ENCODE measurements around the gene SAMD8. TPM values are rescaled to one million over a fixed set of nuclear protein-coding genes. Genes with fewer than 3 reads are reported as not detected.
"Not testable (repeated sequence)": the region's sequence is repeated elsewhere in the genome, so short reads cannot be mapped to it uniquely, and the experiment has no call there.

The SAMD8 gene
- total RNA-seq, 1 donor from 2014 or later = 10.3 TPM

DNA sequence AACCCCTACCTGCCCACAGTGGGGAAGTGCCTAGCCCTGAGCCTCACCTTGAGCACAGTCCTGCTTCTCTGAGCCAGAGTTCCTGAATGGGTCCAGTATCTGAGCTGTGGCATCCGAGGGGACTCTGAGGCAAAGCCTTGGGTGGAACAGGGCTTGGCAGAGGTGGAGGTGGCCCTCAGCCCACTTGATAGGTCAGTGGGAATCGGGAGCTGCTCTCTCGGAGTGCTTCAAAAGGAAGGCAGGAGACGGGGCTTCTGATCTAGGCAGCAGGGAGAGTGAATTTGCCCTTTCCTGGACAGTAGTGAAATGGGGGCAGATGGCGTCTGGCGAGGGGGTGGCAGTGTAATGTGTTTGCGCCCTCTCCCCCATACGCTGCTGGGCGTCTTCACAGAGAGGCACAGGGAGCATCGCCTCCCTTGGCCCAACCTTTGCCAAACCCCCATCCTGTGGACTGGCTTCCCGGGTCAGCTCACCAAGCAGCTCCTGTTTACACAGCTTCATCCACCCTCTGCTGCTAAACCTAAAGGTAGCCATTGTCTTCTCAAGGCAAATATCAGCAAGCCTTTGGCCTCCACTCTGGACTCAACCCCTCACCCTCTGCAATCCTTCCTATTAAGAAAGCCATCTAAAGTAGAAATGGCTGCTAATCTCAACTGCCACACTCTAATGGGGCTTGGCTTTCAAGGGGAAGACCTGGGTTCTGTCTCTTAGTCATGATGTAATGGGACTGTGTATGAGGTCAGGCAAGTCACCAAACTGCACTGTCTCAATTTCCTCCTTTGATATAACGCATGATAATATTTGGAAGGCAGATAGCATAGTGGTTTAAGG is 78.0 kb downstream of the SAMD8 start:
- intact Hi-C loops (cut with micrococcal nuclease) = no loop called here

DNA sequence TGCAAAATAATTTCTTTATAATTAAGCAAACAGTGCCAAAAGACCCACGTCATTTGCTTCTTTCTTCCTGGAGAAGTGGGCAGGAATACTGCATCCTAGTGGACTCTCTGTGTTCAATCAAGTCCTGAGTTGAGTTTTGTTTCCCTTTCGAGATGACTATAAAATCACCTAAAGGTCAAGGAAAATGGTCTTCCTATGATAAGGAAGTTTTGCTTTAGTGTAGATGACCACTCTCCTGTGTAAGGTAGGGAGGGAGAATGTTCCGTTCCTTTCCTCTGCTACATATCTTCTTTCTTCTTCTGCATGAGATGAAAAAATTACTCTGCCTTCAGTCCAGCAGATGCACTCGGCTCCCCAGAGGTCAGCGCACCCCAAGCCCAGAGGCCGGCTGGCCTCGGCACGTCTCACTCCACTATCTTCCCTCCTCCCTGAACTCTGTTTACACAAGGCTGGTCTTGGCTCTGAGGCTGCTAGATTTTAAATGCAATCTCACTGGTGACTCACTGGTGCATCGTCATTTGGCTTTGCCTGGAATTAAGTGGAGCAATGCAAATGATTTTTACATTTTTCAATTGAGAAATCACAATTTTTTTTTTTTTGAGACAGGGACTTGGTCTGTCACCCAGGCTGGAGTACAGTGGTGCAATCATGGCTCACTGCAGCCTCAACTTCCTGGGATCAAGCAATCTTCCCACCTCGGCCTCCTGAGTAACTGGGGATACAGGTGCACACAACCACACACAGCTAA is 80.5 kb downstream of the SAMD8 start:
- intact Hi-C loops (cut with micrococcal nuclease) = no loop called here

DNA sequence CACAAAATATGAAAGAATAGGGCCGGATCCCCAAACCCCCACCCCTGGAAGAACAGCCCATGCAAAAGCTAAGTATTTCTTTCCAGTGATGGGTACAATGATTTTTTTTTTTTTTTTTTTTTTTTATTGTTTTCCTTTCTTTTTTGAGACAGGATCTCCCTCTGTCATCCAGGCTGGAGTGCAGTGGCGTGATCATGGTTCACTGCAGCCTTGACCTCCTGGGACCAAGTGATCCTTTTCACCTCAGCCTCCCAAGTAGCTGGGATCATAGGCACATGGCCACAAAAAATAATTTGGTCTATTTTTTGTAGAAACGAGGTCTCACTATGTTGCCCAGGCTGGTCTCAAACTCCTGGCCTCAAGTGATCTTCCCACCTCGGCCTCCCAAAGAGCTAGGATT is 83.2 kb downstream of the SAMD8 start:
- intact Hi-C loops (cut with micrococcal nuclease) = not testable (repeated sequence)

DNA sequence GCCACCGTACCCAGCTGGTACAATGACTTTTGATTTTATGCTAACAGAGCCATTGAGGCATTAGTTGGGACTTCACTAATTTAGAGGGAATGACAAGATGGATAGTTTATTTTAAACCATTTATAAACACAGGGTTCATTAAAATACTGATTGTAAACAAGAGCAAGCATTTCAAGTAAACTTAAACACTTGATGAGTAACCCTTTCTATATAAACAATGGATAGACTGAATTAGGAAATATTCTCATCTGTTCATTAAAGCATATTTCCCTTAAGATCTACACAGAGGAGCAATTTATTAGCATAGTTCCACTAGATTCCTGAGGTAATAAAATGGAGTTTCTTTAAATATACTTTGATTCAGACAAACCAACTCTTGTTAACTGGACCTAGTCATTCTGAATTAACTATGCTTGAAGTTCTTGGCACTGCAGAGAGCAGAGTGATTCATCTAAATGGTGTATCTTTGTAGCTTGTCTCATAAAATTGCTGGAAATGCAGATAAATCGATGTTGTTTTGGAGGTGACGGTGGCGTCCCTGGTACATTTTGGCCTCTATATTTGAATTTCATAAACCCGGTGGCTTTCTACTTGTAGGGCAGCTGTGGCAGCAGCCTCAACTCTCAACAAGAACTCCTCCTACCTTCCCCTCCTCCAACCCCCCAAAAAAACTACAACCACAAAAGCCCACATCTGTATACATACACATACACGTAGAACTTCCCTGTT is 83.7 kb downstream of the SAMD8 start:
- intact Hi-C loops (cut with micrococcal nuclease) = no loop called here

DNA sequence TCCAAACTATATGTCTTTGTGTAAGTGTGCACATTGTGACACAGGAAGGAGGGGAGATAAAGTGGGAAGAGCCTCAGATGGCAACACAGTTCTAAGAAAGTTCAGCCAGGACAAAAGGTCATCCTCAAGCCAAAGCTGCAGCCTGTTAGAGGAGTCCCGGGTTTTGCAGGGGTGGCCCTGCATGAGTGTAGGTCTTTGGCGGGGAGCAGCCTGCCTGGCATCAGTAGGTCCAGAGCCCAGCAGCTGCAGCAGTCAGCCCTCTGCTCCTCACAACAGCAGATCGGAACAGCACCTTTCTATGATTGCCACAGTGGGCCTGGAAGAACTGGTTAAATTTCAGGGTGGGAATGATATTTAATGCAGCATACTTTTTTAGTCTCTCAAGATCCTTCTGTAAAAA is 85.6 kb downstream of the SAMD8 start:
- intact Hi-C loops (cut with micrococcal nuclease) = no loop called here

DNA sequence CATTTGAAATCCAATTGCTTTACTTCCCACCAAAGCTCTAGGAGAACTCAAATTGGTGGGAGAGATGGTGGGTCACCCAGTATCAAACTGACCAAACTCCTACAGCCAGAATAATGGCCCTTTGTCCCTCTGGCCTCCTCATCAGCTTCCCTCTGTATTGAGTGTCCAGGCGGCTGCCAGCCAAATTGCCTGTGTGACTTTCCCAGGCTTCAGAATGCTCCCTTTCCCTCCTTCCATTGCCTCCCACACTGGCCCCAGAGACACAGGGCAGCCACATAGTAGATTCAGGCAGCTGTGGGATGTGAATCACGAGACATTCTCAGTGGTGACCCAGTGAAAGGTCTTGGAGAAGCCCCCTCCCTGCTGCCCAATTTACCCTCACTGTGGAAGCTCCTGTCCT is 86.5 kb downstream of the SAMD8 start:
- intact Hi-C loops (cut with micrococcal nuclease) = no loop called here

DNA sequence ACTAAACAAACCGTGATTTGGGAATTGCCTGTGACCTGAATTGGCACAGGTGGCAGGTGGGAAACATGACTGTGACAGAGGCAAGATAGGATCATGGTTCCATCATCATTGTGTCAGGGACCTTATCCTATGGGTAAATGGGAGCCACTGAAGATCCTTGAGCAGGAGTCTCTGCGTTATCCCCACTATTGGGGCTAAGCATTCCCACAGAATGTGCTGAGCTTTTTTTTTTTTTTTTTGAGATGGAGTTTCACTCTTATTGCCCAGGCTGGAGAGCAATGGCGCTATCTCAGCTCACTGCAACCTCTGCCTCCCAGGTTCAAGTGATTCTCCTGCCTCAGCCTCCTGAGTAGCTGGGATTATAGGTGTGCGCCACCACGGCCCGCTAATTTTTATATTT is 88.5 kb downstream of the SAMD8 start:
- intact Hi-C loops (cut with micrococcal nuclease) = not testable (repeated sequence)

DNA sequence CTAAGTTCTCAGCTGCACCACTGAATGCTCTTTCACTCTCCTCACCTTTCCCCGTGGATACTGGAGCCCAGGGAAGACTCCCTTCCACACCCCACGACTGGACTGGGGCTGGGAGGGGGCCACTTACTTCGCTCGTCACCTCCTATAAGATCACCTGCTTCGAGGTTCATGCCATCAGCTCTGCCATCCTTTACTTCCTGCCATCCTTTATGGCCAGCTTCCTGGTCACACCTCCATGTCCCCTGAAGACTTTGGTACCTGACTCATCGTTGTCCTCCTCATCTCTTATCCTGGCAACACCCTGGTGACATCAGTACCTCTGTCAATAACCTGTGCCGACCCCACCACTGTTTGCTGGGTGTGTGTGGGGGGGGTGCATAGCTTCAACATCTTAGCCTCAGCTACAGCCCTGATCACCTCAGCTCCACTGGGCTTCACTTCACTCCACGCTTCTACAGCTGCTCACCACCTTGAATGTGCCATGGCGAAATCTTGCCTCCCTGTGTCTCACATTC is 90.4 kb downstream of the SAMD8 start:
- intact Hi-C loops (cut with micrococcal nuclease) = no loop called here

DNA sequence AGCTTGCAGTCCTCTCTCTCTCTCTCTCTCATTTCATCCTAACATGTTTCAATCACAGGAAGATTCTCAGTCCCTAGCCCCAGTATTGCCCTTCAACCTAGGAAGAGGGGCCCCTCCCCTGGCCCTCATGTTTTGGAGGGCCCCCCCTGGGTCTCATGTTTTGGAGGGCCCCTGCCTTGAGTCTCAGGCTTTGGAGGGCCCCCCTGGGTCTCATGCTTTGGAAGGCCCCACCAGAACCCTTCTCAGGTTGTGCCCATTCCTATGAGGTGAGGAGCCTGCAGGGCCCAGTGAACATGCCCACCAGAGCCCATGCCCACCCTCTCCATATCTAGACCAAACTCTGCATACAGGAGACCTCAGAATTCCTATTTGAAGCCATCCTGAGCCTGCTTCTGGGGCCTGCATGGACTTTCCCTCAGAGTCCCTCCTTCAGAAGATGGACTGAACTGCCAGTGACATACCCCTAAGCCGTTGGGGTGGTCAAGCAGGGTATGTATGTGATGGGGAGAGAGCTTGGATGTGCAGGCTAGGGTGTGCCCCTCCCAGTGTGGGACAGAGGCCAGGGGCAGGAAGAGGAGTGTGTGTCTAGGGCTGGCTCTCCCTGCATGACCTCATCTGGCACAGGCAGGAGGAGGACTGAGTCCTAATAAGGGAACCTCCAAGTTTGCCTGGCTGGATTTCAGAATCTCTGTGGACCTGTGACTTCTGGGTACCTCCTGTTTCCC is 91.0 kb downstream of the SAMD8 start:
- intact Hi-C loops (cut with micrococcal nuclease) = no loop called here

DNA sequence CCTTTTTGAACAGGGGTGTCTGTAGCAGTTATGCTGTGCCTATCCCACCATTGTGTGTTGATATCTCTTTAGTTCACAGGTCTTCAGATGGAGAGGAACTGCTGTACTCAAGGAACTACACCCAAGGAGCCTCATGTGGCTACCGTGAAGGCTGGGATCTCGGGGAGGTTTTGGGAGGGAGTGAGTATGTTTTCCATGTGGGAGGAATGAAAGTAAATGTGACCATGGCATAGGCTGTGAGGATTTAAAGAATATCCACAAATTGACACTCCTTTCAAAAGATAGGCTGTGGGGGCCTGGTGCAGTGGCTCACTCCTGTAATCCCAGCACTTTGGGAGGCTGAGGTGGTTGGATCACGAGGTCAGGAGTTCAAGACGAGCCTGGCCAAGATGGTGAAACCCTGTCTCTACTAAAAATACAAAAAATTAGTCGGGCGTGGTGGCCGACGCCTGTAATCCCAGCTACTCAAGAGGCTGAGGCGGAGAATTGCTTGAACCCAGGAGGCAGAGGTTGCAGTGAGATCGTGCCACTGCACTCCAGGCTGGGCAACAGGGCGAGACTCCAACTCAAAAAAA is 91.7 kb downstream of the SAMD8 start:
- intact Hi-C loops (cut with micrococcal nuclease) = not testable (repeated sequence)

DNA sequence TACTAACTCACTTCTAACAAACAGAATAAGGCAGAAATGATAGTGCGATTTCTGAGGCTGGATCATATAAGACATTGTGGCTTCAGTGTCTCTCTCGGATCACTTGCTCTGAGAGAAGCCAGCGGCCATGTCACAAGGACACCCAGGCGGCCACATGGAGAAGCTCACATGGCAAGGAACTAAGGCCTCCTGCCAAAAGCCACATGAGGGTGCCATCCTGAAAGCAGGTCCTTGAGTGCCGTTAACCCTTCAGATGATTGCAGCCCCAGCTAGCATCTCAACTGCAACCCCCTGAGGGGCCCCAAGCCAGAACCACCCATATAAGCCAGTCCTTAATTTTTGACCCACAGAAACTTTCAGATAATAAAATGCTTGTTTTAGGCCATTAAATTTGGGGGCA is 92.3 kb downstream of the SAMD8 start:
- intact Hi-C loops (cut with micrococcal nuclease) = no loop called here

DNA sequence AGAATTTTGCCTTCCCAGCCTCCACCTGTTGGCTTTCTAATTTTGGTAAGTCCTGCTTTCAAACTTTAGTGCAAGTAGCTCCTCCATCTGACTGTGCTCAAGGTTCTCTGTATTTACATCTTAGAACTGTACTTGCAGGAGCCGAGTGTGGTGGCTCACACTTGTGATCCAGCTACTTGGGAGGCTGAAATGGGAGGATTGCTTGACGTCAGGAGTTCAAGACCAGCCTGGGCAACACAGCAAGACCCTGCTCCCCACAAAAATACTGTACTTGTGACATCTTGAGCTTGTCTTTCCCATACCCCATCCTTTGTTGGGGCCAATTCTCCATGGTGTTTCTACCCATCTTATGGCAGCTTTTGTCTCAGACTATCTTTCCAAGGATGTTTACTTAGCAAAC is 94.5 kb downstream of the SAMD8 start:
- intact Hi-C loops (cut with micrococcal nuclease) = no loop called here

DNA sequence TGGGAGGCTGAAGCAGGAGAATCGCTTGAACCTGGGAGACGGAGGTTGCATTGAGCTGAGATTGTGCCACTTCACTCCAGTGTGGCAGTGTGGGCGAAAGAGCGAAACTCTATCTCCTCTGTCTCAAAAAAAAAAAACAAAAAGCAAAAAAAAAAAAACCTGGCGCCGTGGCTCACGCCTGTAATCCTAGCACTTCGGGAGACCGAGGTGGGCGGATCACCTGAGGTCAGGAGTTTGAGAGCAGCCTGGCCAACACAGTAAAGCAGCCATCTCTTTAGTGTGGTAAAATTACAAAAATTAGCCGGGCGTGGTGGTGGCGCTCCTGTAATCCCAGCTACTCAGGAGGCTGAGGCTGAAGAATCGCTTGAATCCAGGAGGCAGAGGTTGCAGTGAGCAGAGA is 95.2 kb downstream of the SAMD8 start:
- intact Hi-C loops (cut with micrococcal nuclease) = not testable (repeated sequence)

DNA sequence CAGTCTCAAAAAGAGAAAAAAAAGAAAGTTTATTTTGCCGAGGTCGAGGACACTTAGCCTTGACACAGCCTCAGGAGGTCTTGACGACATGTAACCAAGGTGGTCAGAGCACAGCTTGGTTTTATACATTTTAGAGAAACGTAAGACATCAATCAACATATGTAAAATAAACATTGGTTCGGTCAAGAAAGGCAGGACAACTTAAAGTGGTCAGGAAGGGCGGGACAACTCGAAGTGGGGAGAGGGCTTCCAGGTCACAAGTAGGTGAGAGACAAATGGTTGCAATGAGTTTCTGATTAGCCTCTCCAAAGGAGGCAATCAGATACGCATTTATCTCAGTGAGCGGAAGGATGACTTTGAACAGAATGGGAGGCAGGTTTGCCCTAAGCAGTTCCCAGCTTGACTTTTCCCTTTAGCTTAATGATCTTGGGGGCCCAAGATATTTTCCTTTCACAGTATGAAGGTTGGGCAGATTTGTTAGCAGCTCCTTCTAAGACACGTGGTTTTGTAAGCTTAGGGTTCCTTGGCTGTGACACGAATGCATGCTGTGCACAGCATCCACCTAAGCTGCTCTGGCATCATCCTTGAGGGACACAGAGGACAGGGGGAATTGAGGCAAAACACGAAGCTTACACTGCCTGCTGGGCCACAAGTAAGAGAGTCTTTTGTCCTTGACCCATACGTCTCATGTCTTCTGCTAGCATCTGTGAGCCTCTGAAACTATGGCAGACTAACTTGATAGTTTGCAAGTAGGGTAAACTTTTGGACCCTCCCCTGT is 95.8 kb downstream of the SAMD8 start:
- intact Hi-C loops (cut with micrococcal nuclease) = no loop called here

DNA sequence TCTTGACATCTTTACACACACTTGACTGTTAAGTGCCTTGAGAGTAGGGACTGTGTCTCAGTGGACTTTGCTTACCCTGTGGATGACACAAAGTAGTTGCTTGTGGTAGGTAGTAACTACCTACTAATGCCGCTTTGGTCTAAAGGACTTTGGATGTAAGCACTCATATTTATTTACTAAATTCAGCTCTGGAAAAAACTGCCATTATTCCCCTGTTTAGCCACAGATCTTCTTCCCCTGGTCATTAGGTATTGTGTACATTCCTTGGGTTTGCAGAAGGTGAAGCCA is 96.3 kb downstream of the SAMD8 start:
- intact Hi-C loops (cut with micrococcal nuclease) = no loop called here

DNA sequence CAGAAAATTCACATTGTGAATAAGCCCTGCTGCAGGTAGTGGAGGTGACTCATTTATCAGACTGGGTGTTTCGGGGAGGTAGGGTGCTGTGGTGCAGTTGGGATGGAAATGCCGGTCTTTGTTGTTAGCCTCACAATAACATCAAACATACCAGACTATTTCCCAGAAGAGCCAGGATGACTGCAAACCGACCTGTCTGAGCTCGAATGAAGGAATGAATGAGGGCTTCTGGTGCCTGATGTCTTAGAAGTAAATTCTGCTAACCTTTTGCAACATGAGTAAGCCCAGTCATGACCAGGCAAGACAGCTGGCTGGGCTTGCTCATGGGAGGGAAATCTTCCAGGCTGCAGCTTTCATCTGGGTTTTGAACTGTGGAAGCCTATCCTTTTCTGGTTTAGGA is 96.7 kb downstream of the SAMD8 start:
- intact Hi-C loops (cut with micrococcal nuclease) = no loop called here

DNA sequence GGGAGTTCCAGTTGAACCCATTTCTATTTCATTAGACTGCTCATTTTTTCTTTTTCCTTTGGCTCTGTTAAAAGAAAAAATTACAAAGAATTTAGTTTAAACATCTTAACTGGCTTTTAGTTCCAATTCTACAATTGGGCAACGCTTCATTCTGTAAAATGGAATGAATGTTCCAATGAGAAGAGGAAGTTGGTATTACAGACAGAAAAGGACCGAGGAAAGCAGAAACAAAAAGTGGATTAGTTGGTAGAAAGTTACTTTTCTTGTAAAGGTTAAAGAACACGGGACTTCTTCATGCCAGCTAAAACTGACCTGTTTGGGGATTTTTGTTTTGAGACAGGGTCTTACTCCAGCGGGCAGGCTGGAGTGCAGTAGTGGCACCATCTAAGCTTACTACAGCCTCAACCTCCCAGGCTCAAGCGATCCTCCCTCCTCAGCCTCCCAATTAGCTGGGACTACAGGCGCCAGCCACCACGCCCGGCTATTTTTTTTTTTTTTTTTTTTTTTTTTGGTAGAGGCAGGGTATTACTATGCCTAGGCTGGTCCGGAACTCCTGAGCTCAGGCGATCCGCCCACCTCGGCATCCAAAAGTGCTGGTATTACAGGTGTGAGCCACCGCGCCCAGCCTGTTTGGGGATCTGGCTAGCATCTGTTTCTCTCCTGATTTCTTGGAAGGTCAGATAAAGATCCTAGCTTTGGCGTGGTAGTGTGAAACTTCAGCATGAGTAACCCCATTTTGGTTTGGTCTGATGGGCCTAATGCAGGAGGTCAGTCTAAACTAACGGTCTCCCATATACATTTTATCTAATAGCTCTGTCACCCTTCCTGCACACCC is 97.8 kb downstream of the SAMD8 start:
- intact Hi-C loops (cut with micrococcal nuclease) = no loop called here

DNA sequence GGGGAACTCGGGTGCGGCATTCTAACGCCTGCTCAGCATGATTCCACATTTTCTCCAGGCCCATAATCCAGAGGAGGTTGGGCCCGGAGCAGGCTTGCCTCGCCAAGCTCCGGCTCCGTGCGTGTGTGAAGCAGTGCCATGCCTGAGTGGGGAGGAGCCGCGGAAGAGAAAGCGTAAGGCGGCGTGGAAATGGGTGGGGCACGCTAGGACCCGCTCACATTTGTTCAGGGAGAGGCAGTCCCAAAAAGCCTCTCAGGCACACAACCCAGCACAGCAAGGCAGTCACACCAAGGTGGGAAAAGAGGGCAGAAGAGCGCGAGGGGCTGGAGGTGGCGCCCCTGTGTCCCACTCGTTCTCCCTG is 98.4 kb downstream of the SAMD8 start:
- intact Hi-C loops (cut with micrococcal nuclease) = loop anchor here (1.0 kb wide), 6 partner anchors 20 to 1059 kb away; partner anchors contain the start of gene ADK

DNA sequence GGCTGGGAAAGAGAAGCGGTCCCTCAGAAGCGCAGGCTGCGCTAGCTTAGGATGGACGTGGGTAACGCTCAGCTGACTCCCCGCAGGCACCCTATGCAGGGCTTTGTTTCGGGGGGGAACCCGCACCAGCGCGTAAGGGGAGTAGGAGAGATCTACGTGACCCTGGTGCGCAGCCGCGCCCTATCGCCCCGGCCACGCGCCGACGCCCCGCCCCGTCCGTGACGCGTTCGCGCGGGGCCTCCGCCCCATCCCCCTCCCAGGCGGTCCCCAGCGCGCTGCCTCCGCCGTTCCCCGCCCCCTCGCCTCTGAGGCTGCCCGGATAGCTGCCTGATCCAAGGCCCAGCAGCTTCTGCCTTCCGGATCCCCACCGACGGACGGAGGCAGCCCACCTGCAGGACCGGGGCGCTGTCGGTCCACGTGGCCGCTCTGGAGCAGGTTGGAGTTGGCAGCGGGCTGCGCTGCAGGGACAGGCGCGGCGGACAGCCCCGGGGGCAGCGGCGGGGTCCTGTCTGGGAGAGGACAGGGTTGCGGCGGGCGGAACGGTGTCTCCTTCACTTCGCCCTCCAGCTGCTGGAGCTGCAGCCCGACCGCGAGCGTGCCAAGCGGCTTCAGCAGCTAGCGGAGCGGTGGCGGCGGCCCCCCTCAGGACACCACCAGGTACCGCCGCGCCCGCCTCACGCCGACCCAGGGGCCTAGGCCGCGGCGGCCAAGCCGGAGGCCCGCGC is 99.0 kb downstream of the SAMD8 start, which contains the start of gene VDAC2:
VDAC2 (plus strand) TSS at position 515 of the 725 bp plus-strand sequence. CDS start 363 bp downstream, outside the sequence.
- intact Hi-C loops (cut with micrococcal nuclease) = loop anchor here (1.0 kb wide), 6 partner anchors 20 to 1059 kb away; partner anchors contain the start of gene ADK
